NOMO-1 (cell line): Measurements from ENCODE around the gene TLDC2.
"Not testable (repeated sequence)": the region's sequence is repeated elsewhere in the genome, so short reads cannot be mapped to it uniquely, and the experiment has no call there.

Experiments used
- DNase-seq, 2 experiments: peaks; one replicate each; lab custom pipeline; 2025; ENCODE audit not compliant: unreplicated experiment in 2 of 2; lab: John Stamatoyannopoulos, UW

The TLDC2 gene

GRCh38 chr20:36875702-36876472 is at the start of gene TLDC2:
TSS of gene TLDC2 (plus strand) at chr20:36876138. CDS start at chr20:36876175, 37 bp downstream.
- no peak for DNase-seq

GRCh38 chr20:36826554-36827244 is 49.2 kb upstream of the TLDC2 start:
- no peak for DNase-seq

DNA sequence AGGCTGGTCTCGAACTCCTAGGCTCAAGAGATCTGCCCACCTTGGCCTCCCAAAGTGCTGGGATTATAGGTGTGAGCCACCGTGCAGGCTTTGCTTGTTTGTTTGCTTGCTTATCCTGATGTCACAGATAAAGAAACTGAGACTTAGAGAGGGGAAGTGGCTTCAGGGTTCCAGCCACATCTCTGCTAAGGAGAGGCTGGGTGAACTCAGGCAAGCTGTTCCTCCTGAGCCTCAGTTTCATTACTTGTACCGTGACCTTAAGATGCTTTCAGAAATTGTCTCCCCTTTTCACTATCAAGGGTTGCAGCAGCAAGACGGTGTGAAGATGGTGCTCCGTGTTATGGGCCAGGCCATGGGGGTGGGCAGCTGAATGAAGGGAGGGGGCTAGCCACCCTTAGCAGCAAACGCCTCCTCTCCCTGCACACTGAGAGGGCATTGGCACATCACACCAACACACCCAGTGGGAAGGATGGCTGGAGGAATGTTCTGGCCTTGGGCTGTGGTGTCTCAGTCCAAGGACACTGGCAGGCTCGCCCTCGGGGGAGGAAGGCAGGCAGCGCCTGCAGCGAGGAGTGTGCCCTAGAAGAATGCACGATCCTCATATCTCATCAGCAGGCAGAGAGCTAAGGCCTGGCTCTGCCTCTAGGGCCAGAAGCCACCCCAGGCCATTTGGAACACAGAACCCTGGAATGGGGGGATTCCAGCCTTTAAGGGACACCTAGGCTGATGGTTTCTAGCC is 48.2 kb upstream of the TLDC2 start:
- no peak for DNase-seq

DNA sequence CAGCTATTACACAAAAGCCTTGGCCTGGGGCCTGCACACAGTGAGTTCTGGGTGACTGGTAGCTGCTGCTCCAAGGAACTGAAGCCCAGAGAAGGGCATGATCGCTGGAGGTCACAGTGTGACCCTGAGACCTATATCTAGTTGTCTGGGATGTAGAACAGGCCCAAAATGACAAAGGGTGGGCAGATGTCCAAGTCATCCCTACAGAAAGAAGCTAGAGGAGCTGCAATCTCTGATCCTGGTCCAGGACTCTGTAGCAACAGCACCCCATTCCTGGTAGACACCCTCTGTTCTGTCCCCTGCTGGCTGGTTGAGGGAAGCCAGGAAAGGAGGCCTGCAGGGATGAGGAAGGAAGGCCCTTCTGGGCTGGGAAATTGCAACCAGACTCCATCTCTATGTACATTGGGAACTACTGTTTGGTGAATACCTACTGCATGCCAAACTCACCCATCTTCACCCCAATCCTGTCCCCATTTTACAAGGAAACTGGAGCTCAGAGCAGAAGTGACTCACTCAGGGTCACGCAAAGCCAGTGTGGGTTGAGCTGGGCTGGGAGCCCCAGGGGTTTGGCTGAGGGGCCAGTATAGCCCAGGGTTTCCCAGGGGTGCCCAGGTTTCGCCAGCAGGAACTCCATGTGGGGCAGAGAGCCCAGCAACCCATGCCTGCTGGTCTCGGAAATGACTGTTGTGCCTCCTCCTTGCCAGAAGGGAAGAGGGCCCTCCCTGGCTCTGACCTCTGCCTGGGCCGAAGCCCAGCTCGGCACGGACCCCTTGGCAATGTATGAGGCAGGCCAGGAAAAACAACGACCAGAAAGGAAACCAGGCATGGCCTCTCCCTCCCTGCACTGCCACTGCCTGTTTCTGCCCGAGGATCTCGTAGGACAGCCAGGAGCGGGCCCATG is 44.9 kb upstream of the TLDC2 start:
- no peak for DNase-seq

DNA sequence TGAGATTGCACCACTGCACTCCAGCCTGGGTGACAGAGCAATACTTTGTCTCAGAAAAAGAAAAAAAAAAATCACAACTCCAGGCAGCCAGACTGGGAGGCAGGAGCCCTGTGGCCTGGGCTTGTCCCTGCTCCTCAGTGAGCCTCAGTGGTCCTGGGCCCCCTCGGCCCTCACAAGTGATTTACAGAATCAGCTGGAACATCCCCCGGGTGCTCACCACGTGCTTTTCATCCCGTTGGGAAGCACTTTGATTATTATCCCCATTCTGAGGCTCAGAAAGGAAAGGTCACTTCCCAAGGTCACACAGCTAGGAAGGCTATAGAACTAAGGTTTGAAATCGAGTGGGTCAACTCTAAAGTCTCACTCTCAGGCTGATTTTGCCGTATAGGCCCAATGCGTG is 43.1 kb upstream of the TLDC2 start:
- no peak for DNase-seq

DNA sequence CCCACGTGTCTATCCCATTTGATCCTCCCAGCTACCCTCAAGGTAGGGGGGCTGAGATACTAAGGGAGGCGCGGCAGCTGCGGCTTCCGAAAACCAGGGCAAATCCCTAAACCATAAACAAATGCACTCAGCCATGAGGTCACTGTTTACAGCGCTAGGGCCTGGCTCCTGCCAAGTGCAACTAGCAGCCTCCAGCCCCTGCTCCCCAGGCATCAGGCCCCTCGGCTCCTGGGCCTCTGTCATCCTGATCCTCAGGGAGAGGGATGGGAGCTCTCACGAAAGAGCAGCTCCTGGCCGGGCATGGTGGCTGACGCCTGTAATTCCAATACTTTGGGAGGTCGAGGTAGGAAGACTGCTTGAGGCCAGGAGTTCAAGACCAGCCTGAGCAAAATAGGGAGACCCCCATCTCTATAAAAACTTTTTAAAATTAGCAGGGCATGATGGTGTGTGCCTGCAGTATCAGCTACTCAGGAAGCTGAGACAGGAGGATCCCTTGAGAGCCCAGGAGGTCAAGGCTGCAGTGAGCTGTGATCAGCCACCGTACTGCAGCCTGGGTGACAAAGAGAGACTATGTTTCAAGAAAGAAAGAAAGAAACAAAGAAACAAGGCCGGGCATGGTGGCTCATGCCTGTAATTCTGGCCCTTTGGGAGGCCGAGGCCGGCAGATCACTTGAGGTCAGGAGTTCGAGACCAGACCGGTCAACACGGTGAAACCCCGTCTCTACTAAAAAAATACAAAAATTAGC is 42.5 kb upstream of the TLDC2 start:
- DNase-seq: no peak

- no peak for DNase-seq
These were observed 40.9 kb upstream of the TLDC2 start for GRCh38 chr20:36835025-36835424.

GRCh38 chr20:36835453-36836198 is 40.3 kb upstream of the TLDC2 start:
- peak; percentile 89 to 93 for DNase-seq

GRCh38 chr20:36836591-36837269 is 39.2 kb upstream of the TLDC2 start:
- DNase-seq: peak; percentile 52 to 58

GRCh38 chr20:36838376-36838775 is 37.6 kb upstream of the TLDC2 start:
- not testable (repeated sequence) for DNase-seq

- DNase-seq: no peak
These were observed 36.8 kb upstream of the TLDC2 start for GRCh38 chr20:36839150-36839549.

GRCh38 chr20:36841030-36841429 is 34.9 kb upstream of the TLDC2 start:
- DNase-seq: not testable (repeated sequence)

DNA sequence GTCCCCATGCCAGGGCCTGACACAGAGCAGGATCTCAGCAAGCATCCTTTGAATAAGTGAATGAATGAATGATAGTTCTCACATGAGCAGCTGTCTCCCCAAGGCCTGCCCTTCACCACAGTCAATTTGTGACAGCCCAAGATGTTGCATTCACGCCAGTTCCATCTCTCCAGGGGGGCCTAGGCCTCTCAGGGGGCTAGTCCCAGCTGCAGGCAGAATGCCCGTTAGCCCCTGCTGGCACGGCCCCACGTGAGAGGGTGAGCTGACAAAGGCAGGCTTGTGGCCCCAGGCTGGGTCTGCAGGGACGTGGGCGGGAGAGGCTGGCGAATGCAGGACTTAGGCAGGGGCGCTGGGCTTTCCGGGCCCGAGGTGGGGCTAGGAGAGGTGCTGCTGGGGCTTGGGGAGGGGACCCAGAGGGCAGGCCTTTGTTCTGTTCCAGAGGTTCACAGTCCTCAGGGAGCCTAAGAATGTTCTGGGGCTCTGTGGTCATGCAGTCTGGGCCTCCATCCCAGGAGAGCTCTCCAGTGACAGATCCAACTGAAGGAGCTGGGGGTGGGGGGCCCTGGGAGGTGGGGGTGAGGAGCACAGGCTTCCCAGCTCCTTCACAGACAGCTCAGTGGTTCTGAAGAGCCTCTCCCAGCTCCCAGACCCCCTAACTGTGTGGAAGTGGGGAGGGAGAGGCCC is 30.5 kb upstream of the TLDC2 start:
- no peak for DNase-seq

- no peak for DNase-seq
These were observed 28.8 kb upstream of the TLDC2 start for GRCh38 chr20:36847009-36847709.

- DNase-seq: no peak
These were observed 28.3 kb upstream of the TLDC2 start for GRCh38 chr20:36847710-36848040.

DNA sequence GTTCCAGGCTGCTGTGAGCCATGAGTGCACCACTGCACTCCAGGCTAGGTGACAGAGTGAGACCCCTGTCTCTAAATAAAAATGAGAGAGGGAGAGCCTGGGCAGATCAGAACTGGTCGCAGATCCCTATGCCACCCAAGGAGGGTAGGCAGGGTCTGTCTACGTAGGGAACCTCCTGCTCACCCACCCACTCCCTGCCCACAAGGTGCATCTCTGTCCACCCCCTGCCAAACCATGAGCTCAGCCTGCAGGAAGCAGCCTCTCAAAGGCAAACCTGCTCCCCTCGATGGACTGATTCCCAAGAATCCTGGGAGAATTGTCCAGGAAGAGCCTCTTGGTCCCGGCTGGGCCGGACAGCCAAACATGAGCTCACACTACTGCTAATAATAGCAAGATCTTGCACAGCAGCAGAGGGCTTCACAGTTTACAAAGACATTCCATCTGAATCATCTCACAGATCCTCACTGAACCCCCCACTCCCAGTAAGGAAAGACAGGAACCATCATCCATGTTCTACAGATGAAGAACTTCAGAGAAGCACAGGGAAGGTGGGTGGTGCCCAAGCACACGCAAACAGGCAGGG is 27.8 kb upstream of the TLDC2 start:
- no peak for DNase-seq

GRCh38 chr20:36848677-36849076 is 27.3 kb upstream of the TLDC2 start:
- no peak for DNase-seq
